Renal cortex interstitium (tissue), 11 donors: ENCODE results near the gene ZMYND15. TPM values are rescaled to one million over a fixed set of nuclear protein-coding genes. Genes with fewer than 3 reads are reported as not detected.
"Not testable (repeated sequence)": the region's sequence is repeated elsewhere in the genome, so short reads cannot be mapped to it uniquely, and the experiment has no call there.

ENCODE experiments used
- DNase-seq, 11 donors: peaks; one replicate each; pipeline ENCODE4 v3.0.0-alpha.2; 2013; ENCODE audit warnings: low read depth in 9 of 11, low spot score in 4 of 11; ENCODE audit errors: extremely low read depth in 1 of 11
- polyA plus RNA-seq, 3 donors: library from polyadenylated mRNA; unstranded; fragments of 120-200 nt; gene quantifications; one replicate each; pipeline ENCODE4 v1.2.1, GENCODE V29; 2013; ENCODE audit not compliant: insufficient read length in 3 of 3

Gene ZMYND15
- polyA plus RNA-seq, 3 donors = 0.46 to 1.7 (median 0.50) TPM

GRCh38 chr17:4714340-4715062 is 25.1 kb upstream of the ZMYND15 start:
- not testable (repeated sequence) for DNase-seq

- no peak for DNase-seq
Observed at GRCh38 chr17:4715063-4715744, 24.4 kb upstream of the ZMYND15 start.

GRCh38 chr17:4716081-4716480 is 23.6 kb upstream of the ZMYND15 start:
- no peak for DNase-seq

GRCh38 chr17:4717791-4718190 is 21.8 kb upstream of the ZMYND15 start:
- DNase-seq = no peak

GRCh38 chr17:4718276-4718675 is 21.4 kb upstream of the ZMYND15 start:
- no peak for DNase-seq

GRCh38 chr17:4719146-4719545 is 20.5 kb upstream of the ZMYND15 start:
- DNase-seq = no peak

GRCh38 chr17:4719684-4720221 is 19.9 kb upstream of the ZMYND15 start:
- no peak for DNase-seq

GRCh38 chr17:4720787-4721186 is 18.8 kb upstream of the ZMYND15 start:
- no peak for DNase-seq

GRCh38 chr17:4721203-4722135 is 18.2 kb upstream of the ZMYND15 start:
- no peak for DNase-seq

GRCh38 chr17:4722678-4723240 is 16.9 kb upstream of the ZMYND15 start:
- no peak for DNase-seq

- DNase-seq = no peak
Observed at GRCh38 chr17:4724650-4725049, 15.0 kb upstream of the ZMYND15 start.

GRCh38 chr17:4725646-4726310 is 13.9 kb upstream of the ZMYND15 start:
- no peak for DNase-seq

GRCh38 chr17:4728124-4728523 is 11.5 kb upstream of the ZMYND15 start:
- no peak for DNase-seq

GRCh38 chr17:4733073-4733531 is 6.5 kb upstream of the ZMYND15 start:
- no peak for DNase-seq

- DNase-seq = no peak
Observed at GRCh38 chr17:4734857-4735475, 4.7 kb upstream of the ZMYND15 start.

GRCh38 chr17:4735876-4736651 is 3.6 kb upstream of the ZMYND15 start:
- DNase-seq = no peak
